ENCODE measurements around the gene WDHD1.
"Not testable (repeated sequence)": the region's sequence is repeated elsewhere in the genome, so short reads cannot be mapped to it uniquely, and the experiment has no call there.

WDHD1 gene

GRCh38 chr14:55026793-55027561 is at the start of gene WDHD1, which contains the start of gene SOCS4:
TSS of gene WDHD1 (minus strand) at chr14:55027099. CDS start at chr14:55026787, 312 bp downstream.
TSS of gene SOCS4 (plus strand) at chr14:55027236. CDS start at chr14:55043042, 15,806 bp downstream.
- DNase-seq (ENCODE audit: low spot score): peak; percentile 93

- no peak for DNase-seq (ENCODE audit: low spot score)
These were observed 48.8 kb upstream of the WDHD1 start for GRCh38 chr14:55075628-55076175.

- DNase-seq (ENCODE audit: low spot score): no peak
These were observed 47.8 kb upstream of the WDHD1 start for GRCh38 chr14:55074662-55075061.

- no peak for DNase-seq (ENCODE audit: low spot score)
These were observed 47.0 kb upstream of the WDHD1 start for GRCh38 chr14:55073856-55074255.

- DNase-seq (ENCODE audit: low spot score): peak; percentile 82
These were observed 45.2 kb upstream of the WDHD1 start for GRCh38 chr14:55071870-55072640.

- DNase-seq (ENCODE audit: low spot score): no peak
These were observed 44.1 kb upstream of the WDHD1 start for GRCh38 chr14:55070981-55071411.

- DNase-seq (ENCODE audit: low spot score): no peak
These were observed 39.3 kb upstream of the WDHD1 start for GRCh38 chr14:55066223-55066622.

GRCh38 chr14:55065411-55065810 is 38.5 kb upstream of the WDHD1 start:
- no peak for DNase-seq (ENCODE audit: low spot score)

GRCh38 chr14:55064896-55065295 is 38.0 kb upstream of the WDHD1 start:
- DNase-seq (ENCODE audit: low spot score): not testable (repeated sequence)

GRCh38 chr14:55062517-55063351 is 35.8 kb upstream of the WDHD1 start:
- DNase-seq (ENCODE audit: low spot score): no peak

GRCh38 chr14:55059333-55059732 is 32.4 kb upstream of the WDHD1 start:
- DNase-seq (ENCODE audit: low spot score): no peak

GRCh38 chr14:55057919-55058318 is 31.0 kb upstream of the WDHD1 start:
- no peak for DNase-seq (ENCODE audit: low spot score)

GRCh38 chr14:55054098-55054497 is 27.2 kb upstream of the WDHD1 start:
- DNase-seq (ENCODE audit: low spot score): no peak

GRCh38 chr14:55053500-55053899 is 26.6 kb upstream of the WDHD1 start:
- no peak for DNase-seq (ENCODE audit: low spot score)

GRCh38 chr14:55053018-55053417 is 26.1 kb upstream of the WDHD1 start:
- no peak for DNase-seq (ENCODE audit: low spot score)

GRCh38 chr14:55052269-55052930 is 25.5 kb upstream of the WDHD1 start:
- DNase-seq (ENCODE audit: low spot score): peak; percentile 30

GRCh38 chr14:55051423-55052268 is 24.7 kb upstream of the WDHD1 start, which contains the start of gene MAPK1IP1L:
TSS of gene MAPK1IP1L (plus strand) at chr14:55051647. CDS start at chr14:55061684, 10,037 bp downstream.
- peak; percentile 91 for DNase-seq (ENCODE audit: low spot score)

- DNase-seq (ENCODE audit: low spot score): no peak
These were observed 24.2 kb upstream of the WDHD1 start for GRCh38 chr14:55051165-55051422.

GRCh38 chr14:55048900-55049436 is 22.1 kb upstream of the WDHD1 start:
- DNase-seq (ENCODE audit: low spot score): no peak
